PC-3 (cell line): ENCODE results near the gene ZNHIT1. TPM values are rescaled to one million over a fixed set of nuclear protein-coding genes. Genes with fewer than 3 reads are reported as not detected.
A peak's percentile ranks its signal among the peaks of the same experiment; 100 is the strongest.

Source experiments
- ATAC-seq: fragments of 200-7000 bp; cut with Tn5 transposase; 2 replicates; pipeline ENCODE4 v1.9.1; 2020; ENCODE audit warnings: mild to moderate bottlenecking, moderate library complexity
- BruUV-seq: library from RNA; stranded (reverse); fragments of 400-500 nt; replicated peaks from 2 replicates; lab custom pipeline; 2021; lab: Mats Ljungman, UMichigan
- CTCF ChIA-PET: fragments of 300-600 bp; sonication (Branson Sonifier 250); formaldehyde crosslinking; loops from one replicate; lab custom pipeline; 2022; ENCODE audit warnings: antibody characterized with exemption; lab: Charles Lee
- POLR2A ChIA-PET: fragments of 300-600 bp; sonication (Branson Sonifier 250); formaldehyde crosslinking; loops from one replicate; lab custom pipeline; 2022; ENCODE audit warnings: antibody characterized with exemption; ENCODE audit not compliant: unreplicated experiment; lab: Charles Lee
- DNase-seq: peaks from one replicate; pipeline ENCODE4 v3.0.0-alpha.2; 2015
- H2AFZ ChIP-seq: fragments of 300-600 bp; sonication (generic); 2 replicates; pipeline ENCODE4 v1.6.0; 2016; ENCODE audit warnings: antibody characterized with exemption, low read length
- H3F3A ChIP-seq: fragments of 300-600 bp; sonication (generic); one replicate; pipeline ENCODE4 v1.6.0; 2017; ENCODE audit warnings: antibody characterized with exemption, low read length, control low read depth, mild to moderate bottlenecking; ENCODE audit not compliant: unreplicated experiment
- H3K27ac ChIP-seq: fragments of 300-600 bp; sonication (generic); 2 replicates; pipeline ENCODE4 v1.5.1; 2016; ENCODE audit warnings: mild to moderate bottlenecking, low read length
- H3K27me3 ChIP-seq: fragments of 300-600 bp; sonication (generic); 2 replicates; pipeline ENCODE4 v1.6.1; 2016; ENCODE audit warnings: low read length, mixed read lengths
- H3K36me3 ChIP-seq: fragments of 300-600 bp; sonication (generic); 2 replicates; pipeline ENCODE4 v1.6.1; 2016; ENCODE audit warnings: low read depth, mixed run types, low read length, mixed read lengths
- H3K4me1 ChIP-seq: fragments of 300-600 bp; sonication (generic); 2 replicates; pipeline ENCODE4 v1.5.1; 2016; ENCODE audit warnings: low read length; ENCODE audit not compliant: insufficient read depth
- H3K4me2 ChIP-seq: fragments of 300-600 bp; sonication (generic); 2 replicates; pipeline ENCODE4 v1.6.0; 2016; ENCODE audit warnings: low read length
- H3K4me3 ChIP-seq: fragments of 300-600 bp; sonication (generic); 2 replicates; pipeline ENCODE4 v1.5.1; 2016; ENCODE audit warnings: mild to moderate bottlenecking, low read length, mixed read lengths
- H3K79me2 ChIP-seq: fragments of 300-600 bp; sonication (generic); 2 replicates; pipeline ENCODE4 v1.6.1; 2017; ENCODE audit warnings: low read length, mixed read lengths
- H3K9ac ChIP-seq: fragments of 300-600 bp; sonication (generic); 2 replicates; pipeline ENCODE4 v1.6.0; 2016; ENCODE audit warnings: mild to moderate bottlenecking, low read length
- H3K9me2 ChIP-seq: fragments of 300-600 bp; sonication (generic); replicated peaks from 2 replicates; pipeline ENCODE4 v1.6.1; 2016; ENCODE audit warnings: mixed run types, low read length, mixed read lengths
- H3K9me3 ChIP-seq: fragments of 300-600 bp; sonication (generic); 2 replicates; pipeline ENCODE4 v1.6.1; 2016; ENCODE audit warnings: low read length, mixed read lengths
- H4K20me1 ChIP-seq: fragments of 300-600 bp; sonication (generic); 2 replicates; pipeline ENCODE4 v1.6.1; 2016; ENCODE audit warnings: low read length, mixed read lengths
- EZH2 ChIP-seq: fragments of 300-600 bp; sonication (generic); IDR thresholded peaks from one replicate; pipeline ENCODE4 v1.6.1; 2017; ENCODE audit warnings: antibody characterized with exemption, mild to moderate bottlenecking, low read length; ENCODE audit not compliant: unreplicated experiment
- EZH2phosphoT487 ChIP-seq: fragments of 300-600 bp; sonication (generic); IDR thresholded peaks from 2 replicates; pipeline ENCODE4 v1.6.1; 2018; ENCODE audit warnings: mild to moderate bottlenecking, antibody characterized with exemption, low read length, borderline replicate concordance
- intact Hi-C: fragments of 100-400 bp; cut with micrococcal nuclease; formaldehyde crosslinking; loops from 2 replicates; pipeline ENCODE4 v1.9.0; 2023
- total RNA-seq: library from RNA; depleted of rRNA; stranded (reverse); fragments of >200 nt; gene quantifications from 2 replicates; pipeline ENCODE4 v1.2.3, GENCODE V29; 2014
- TF ChIP-seq, protein P1 (sequence below): fragments of 300-600 bp; sonication (generic); conservative IDR thresholded peaks from 2 replicates; pipeline ENCODE4 v1.5.1; 2017; ENCODE audit warnings: antibody characterized with exemption, low read depth, mild to moderate bottlenecking, low read length

The ZNHIT1 gene
- total RNA-seq, 1 experiment from 2014 or later: 188 TPM

DNA sequence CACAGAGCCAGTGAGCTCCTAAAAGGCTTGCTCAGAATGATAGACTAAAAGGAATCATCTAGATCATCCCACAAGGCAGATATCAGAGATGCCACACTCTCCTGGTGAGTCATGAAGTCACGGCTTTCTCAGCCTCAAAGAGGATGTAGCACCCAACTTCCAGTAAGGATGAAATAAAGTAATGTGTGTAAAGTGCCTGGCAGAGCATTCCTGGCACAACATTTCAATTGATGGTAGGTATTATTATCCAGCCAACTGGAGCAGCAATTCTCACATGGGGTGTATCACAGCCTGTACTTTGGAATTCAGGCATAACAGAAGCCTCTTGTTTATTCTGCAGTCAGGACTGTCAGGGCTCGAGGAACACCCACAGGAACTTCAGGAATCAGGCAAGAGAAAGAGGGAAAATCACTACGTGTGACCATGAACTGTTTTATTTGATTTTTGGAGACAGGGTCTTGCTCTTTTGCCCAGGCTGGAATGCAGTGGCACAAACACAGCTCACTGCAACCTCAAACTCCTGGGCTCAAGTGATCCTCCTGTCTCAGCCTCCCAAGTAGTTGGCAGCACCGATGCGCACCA lies 32.6 kb upstream of the ZNHIT1 start:
- H3K4me3 ChIP-seq: no peak overlapping the region
- H3K9ac ChIP-seq: no peak overlapping the region
- no peaks in the 10 kb centered on the region for H3K9me3 ChIP-seq
- no peaks in the 10 kb centered on the region for H4K20me1 ChIP-seq
- TF ChIP-seq EZH2 (no peak), EZH2phosphoT487 (no peak)
- TF ChIP-seq, protein P1, sequence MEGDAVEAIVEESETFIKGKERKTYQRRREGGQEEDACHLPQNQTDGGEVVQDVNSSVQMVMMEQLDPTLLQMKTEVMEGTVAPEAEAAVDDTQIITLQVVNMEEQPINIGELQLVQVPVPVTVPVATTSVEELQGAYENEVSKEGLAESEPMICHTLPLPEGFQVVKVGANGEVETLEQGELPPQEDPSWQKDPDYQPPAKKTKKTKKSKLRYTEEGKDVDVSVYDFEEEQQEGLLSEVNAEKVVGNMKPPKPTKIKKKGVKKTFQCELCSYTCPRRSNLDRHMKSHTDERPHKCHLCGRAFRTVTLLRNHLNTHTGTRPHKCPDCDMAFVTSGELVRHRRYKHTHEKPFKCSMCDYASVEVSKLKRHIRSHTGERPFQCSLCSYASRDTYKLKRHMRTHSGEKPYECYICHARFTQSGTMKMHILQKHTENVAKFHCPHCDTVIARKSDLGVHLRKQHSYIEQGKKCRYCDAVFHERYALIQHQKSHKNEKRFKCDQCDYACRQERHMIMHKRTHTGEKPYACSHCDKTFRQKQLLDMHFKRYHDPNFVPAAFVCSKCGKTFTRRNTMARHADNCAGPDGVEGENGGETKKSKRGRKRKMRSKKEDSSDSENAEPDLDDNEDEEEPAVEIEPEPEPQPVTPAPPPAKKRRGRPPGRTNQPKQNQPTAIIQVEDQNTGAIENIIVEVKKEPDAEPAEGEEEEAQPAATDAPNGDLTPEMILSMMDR: no peak
- ChIA-PET CTCF (interaction anchor here (1.6 kb wide), 1 partner anchor 105 kb away, joined by 4 read pairs; no protein-coding TSS in a partner anchor), POLR2A (no interaction called here)
- H3F3A ChIP-seq: no peaks in the 10 kb centered on the region
- no peak overlapping the region for H2AFZ ChIP-seq
- no peaks in the 10 kb centered on the region for H3K79me2 ChIP-seq
- no peak for DNase-seq
- peak; percentile 25; the same call in 1 of the 2 replicates for ATAC-seq
- H3K36me3 ChIP-seq: no peaks in the 10 kb centered on the region
- no peak overlapping the region for H3K4me2 ChIP-seq
- no peak overlapping the region for H3K27ac ChIP-seq
- no peaks in the 10 kb centered on the region for H3K27me3 ChIP-seq
- intact Hi-C loops: no loop called here
- H3K4me1 ChIP-seq: no peaks in the 10 kb centered on the region; the same call in 1 of the 2 replicates
- no TSS peak for BruUV-seq
- no peaks in the 10 kb centered on the region for H3K9me2 ChIP-seq

DNA sequence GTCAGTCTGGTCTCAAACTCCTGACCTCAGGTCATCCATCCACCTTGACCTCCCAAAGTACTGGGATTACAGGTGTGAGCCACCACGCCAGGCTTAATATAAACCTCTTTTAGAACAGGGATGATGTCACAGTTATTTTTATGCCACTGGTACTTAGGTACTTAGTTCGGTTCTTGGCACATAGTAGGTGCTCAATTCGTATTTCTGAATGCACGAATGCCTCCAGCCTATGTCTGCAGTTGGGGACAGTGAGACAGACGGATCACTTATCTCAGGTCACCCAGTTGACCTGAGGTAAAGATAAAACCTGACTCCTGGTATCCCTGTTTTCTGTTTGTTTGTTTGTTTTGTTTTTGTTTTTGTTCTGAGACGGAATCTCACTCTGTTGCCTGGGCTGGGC lies 31.8 kb upstream of the ZNHIT1 start:
- H3K9me2 ChIP-seq: no peaks in the 10 kb centered on the region
- intact Hi-C loops: no loop called here
- H2AFZ ChIP-seq: no peak overlapping the region
- CTCF ChIA-PET: interaction anchor here (0.6 to 1.6 kb wide), 2 partner anchors 16 to 104 kb away, joined by 4 read pairs; no protein-coding TSS in a partner anchor
- ATAC-seq (no peak), DNase-seq (no peak)
- no peaks in the 10 kb centered on the region for H3K9me3 ChIP-seq
- no peak overlapping the region for H3K4me2 ChIP-seq
- no peak overlapping the region for H3K4me3 ChIP-seq
- H3K36me3 ChIP-seq: no peaks in the 10 kb centered on the region
- no TSS peak for BruUV-seq
- no peak overlapping the region for H3K27ac ChIP-seq
- H3K79me2 ChIP-seq: no peaks in the 10 kb centered on the region
- H4K20me1 ChIP-seq: no peaks in the 10 kb centered on the region
- no peaks in the 10 kb centered on the region for H3K27me3 ChIP-seq
- no peaks in the 10 kb centered on the region for H3F3A ChIP-seq
- no peak overlapping the region for H3K9ac ChIP-seq
- POLR2A ChIA-PET: no interaction called here
- H3K4me1 ChIP-seq: no peaks in the 10 kb centered on the region; the same call in 1 of the 2 replicates
- TF ChIP-seq, protein P1: no peak
- TF ChIP-seq EZH2 (no peak), EZH2phosphoT487 (no peak)

DNA sequence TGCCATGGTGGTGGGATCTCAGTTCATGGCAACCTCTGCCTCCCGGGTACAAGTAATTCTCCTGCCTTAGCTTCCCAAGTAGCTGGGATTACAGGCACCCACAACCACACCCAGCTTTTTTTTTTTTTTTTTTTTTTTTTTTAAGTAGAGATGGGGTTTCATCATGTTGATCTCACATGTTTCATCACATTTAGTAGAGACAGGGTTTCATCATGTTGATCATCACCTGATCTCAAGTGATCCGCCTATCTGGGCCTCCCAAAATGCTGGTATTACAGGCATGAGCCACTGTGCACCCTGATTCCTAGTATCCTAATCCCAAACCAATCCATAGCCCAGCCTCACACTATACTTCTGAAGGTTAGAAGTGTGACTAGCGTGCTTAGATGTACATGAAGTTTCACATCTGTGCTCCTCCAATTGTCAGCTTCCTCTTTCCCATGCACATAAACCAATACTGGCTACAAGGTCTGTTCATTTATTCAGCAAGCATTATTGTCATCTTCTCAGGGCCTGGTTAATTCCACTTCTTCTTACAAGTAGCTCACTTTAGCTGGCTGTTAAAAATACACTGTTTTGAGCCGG lies 31.0 kb upstream of the ZNHIT1 start:
- ChIA-PET POLR2A (no interaction called here), CTCF (interaction anchor here (0.6 kb wide), 1 partner anchor 17 kb away, joined by 4 read pairs; no protein-coding TSS in a partner anchor)
- intact Hi-C loops: no loop called here
- Histone ChIP-seq H3K27ac (no peak overlapping the region), H3K27me3 (no peaks in the 10 kb centered on the region), H3K4me2 (no peak overlapping the region), H3K9me3 (no peaks in the 10 kb centered on the region), H4K20me1 (no peaks in the 10 kb centered on the region), H3F3A (no peaks in the 10 kb centered on the region), H3K9me2 (no peaks in the 10 kb centered on the region), H3K4me1 (no peaks in the 10 kb centered on the region; the same call in 1 of the 2 replicates), H3K36me3 (no peaks in the 10 kb centered on the region), H3K79me2 (no peaks in the 10 kb centered on the region), H3K9ac (no peak overlapping the region), H2AFZ (no peak overlapping the region), H3K4me3 (no peak overlapping the region)
- TF ChIP-seq, protein P1: no peak
- TF ChIP-seq EZH2phosphoT487 (no peak), EZH2 (no peak)
- BruUV-seq: no TSS peak
- no peak for DNase-seq
- ATAC-seq: no peak
